ENCODE data around the gene TMEM92. TPM values are rescaled to one million over a fixed set of nuclear protein-coding genes. Genes with fewer than 3 reads are reported as not detected.
A peak's percentile ranks its signal among the peaks of the same experiment; 100 is the strongest.

The TMEM92 gene
- total and polyA plus RNA-seq, 8 donors = 4.4 to 10.7 (median 6.4) TPM

DNA sequence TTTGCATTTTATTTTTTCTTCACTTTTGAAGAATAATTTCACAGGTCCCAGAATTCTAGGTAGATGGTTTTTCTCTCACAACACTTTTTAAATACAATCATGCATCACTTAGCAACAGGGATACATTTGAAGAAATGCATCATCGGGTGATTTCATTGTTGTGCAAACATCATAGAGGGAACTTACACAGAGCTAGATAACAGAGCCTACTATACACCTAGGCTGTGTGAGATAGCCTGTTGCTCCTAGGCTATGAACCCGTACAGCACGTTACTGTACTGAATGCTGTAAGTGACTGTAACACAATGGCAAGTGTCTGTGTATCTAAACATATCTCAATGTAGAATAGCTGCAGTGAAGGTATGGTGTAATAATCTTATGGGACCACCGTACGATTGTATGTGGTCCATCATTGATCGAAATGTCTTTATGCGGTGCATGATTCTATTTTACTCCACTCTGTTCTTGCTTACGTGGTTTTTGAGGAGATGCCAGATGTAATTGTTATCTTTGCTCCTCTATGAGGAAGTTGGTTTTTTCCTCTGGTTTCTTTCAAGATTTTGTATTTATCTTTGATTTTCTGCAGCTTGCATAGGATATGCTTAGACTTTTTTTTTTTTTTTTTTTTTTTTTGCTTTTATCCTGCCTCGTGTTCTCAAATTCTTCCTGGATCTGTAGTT lies 35.5 kb upstream of the TMEM92 start:
- Histone ChIP-seq H3K27me3 (peaks cover 0 to 24% of the 10 kb centered on the region in 2 donors), H3K4me1 (no peaks in the 10 kb centered on the region), H3K36me3 (no peaks in the 10 kb centered on the region), H3K4me3 (no peak overlapping the region), H3K27ac (no peak overlapping the region), H3K9me3 (peaks cover 0 to 5% of the 10 kb centered on the region in 2 donors)
- DNase-seq = no peak
- ATAC-seq = peak; percentile 68
- TF ChIP-seq, protein P1, sequence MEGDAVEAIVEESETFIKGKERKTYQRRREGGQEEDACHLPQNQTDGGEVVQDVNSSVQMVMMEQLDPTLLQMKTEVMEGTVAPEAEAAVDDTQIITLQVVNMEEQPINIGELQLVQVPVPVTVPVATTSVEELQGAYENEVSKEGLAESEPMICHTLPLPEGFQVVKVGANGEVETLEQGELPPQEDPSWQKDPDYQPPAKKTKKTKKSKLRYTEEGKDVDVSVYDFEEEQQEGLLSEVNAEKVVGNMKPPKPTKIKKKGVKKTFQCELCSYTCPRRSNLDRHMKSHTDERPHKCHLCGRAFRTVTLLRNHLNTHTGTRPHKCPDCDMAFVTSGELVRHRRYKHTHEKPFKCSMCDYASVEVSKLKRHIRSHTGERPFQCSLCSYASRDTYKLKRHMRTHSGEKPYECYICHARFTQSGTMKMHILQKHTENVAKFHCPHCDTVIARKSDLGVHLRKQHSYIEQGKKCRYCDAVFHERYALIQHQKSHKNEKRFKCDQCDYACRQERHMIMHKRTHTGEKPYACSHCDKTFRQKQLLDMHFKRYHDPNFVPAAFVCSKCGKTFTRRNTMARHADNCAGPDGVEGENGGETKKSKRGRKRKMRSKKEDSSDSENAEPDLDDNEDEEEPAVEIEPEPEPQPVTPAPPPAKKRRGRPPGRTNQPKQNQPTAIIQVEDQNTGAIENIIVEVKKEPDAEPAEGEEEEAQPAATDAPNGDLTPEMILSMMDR (IDR thresholded peaks at IDR 0.05) = no peak
- intact Hi-C loops (cut with DNase I) = no loop called here

DNA sequence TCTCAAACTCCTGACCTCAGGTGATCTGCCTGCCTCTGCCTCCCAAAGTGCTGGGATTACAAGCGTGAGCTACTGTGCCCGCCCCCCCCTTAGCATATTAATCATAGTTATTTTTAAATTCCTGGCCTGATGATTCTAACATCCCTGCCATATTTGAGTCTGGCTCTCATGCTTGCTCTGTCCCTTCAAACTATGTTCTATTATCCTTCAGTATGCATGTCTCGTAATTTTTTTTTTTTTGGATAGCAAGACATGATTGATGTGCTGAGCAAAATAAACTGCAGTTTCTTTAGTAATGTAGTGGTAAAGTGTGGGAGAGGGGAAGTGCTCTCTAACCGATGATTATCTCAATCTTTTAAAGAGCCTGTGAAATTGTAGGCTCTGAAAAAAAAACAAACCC lies 34.3 kb upstream of the TMEM92 start:
- Histone ChIP-seq H3K4me1 (no peaks in the 10 kb centered on the region), H3K27me3 (peaks cover 0 to 17% of the 10 kb centered on the region in 2 donors), H3K36me3 (no peaks in the 10 kb centered on the region), H3K9me3 (no peaks in the 10 kb centered on the region), H3K27ac (no peak overlapping the region), H3K4me3 (no peak overlapping the region)
- intact Hi-C loops (cut with DNase I) = no loop called here
- ATAC-seq (no peak), DNase-seq (no peak)
- TF ChIP-seq, protein P1 (IDR thresholded peaks at IDR 0.05) = no peak

GRCh38 chr17:50240851-50241250 lies 33.4 kb upstream of the TMEM92 start:
- TF ChIP-seq, protein P1 (IDR thresholded peaks at IDR 0.05) = no peak

DNA sequence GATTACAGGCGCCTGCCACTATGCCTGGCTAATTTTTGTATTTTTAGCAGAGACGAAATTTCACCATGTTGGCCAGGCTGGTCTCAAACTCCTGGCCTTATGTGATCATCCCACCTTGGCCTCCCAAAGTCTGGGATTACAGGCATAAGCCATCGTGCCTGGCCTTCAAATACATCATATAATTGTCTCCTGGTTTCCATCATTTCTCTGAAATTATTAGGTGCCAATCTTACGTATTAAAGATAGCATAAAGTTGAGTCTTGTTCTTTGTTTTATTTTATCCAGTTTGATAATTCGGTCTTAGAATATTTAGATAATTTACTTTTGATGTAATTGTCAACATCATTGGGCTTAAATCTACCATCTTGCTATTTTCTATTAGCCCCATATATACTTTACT lies 32.8 kb upstream of the TMEM92 start:
- Histone ChIP-seq H3K27ac (no peak overlapping the region), H3K9me3 (no peaks in the 10 kb centered on the region), H3K4me3 (no peak overlapping the region), H3K27me3 (peaks cover 0 to 16% of the 10 kb centered on the region in 2 donors), H3K36me3 (no peaks in the 10 kb centered on the region), H3K4me1 (no peaks in the 10 kb centered on the region)
- no peak for ATAC-seq
- intact Hi-C loops (cut with DNase I) = no loop called here
- TF ChIP-seq, protein P1 (IDR thresholded peaks at IDR 0.05) = no peak
- no peak for DNase-seq

More at GRCh38 chr17:50240851-50241250, 33.4 kb upstream of the TMEM92 start:
- H3K4me3 ChIP-seq = no peak overlapping the region
- ATAC-seq = no peak
- no peak overlapping the region for H3K27ac ChIP-seq
- no peaks in the 10 kb centered on the region for H3K9me3 ChIP-seq
- DNase-seq = no peak
- intact Hi-C loops (cut with DNase I) = no loop called here
- no peaks in the 10 kb centered on the region for H3K36me3 ChIP-seq
- no peaks in the 10 kb centered on the region for H3K4me1 ChIP-seq
- peaks cover 0 to 18% of the 10 kb centered on the region in 2 donors for H3K27me3 ChIP-seq

DNA sequence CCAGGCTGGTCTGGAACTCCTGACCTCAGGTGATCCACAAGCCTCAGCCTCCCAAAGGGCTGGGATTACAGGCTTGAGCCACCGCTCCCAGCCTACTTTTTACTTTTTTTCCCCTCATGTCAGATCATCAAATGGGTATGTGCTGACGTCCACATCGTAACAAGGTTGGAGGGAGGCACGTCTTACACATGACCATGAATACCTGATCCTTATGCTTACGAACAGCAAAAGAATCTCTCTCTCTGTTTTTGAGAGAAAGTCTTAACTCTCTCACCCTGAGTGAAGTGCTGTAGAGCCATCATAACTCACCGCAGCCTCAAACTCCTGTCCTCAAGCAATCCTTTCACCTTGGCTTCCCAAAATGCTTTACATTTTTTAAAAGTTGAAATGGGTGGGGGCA lies 29.5 kb upstream of the TMEM92 start:
- intact Hi-C loops (cut with DNase I) = no loop called here
- H3K9me3 ChIP-seq = peaks cover 0 to 12% of the 10 kb centered on the region in 2 donors
- H3K27me3 ChIP-seq = peaks cover 0 to 13% of the 10 kb centered on the region in 2 donors
- no peaks in the 10 kb centered on the region for H3K36me3 ChIP-seq
- H3K4me1 ChIP-seq = no peaks in the 10 kb centered on the region
- TF ChIP-seq, protein P1 (IDR thresholded peaks at IDR 0.05) = no peak
- DNase-seq (no peak), ATAC-seq (no peak)
- H3K4me3 ChIP-seq = no peak overlapping the region
- no peak overlapping the region for H3K27ac ChIP-seq
